Prostate gland (tissue), 2 donors: ENCODE results near the gene PROM1.

Experiments used
- CTCF ChIP-seq, 4 experiments: fragments of 200-600 bp in 2 of 4; fragments of 450-650 bp in 2 of 4; sonication (generic) in 2 of 4; IDR thresholded peaks; 1 replicate in 3 of 4; 2 replicates in 1 of 4; pipeline ENCODE4 v1.5.1; 2016 to 2019; ENCODE audit warnings: antibody characterized with exemption in 4 of 4, mild to moderate bottlenecking in 2 of 4, moderate library complexity in 2 of 4
- POLR2A ChIP-seq: fragments of 450-650 bp; IDR thresholded peaks from one replicate; pipeline ENCODE4 v1.6.1; 2016; ENCODE audit warnings: antibody characterized with exemption, mild to moderate bottlenecking

- TF ChIP-seq CTCF (IDR thresholded peaks at IDR 0.05) (no peak), POLR2A (no peak)
Observed at GRCh38 chr4:16133406-16133805, 49.6 kb upstream of the PROM1 start.
